HFFc6 (cell line): ENCODE results near the gene COA7. TPM values are rescaled to one million over a fixed set of nuclear protein-coding genes. Genes with fewer than 3 reads are reported as not detected.
"Not testable (repeated sequence)": the region's sequence is repeated elsewhere in the genome, so short reads cannot be mapped to it uniquely, and the experiment has no call there.

ENCODE experiments used
- DNase-seq: peaks from one replicate; pipeline ENCODE4 v3.0.0-alpha.2; 2018
- H3K27ac Mint-ChIP-seq: 2 replicates; pipeline ENCODE4 v1.8.0; 2020; ENCODE audit warnings: mild to moderate bottlenecking, mixed read lengths
- H3K27me3 Mint-ChIP-seq: 2 replicates; pipeline ENCODE4 v1.8.0; 2021; ENCODE audit warnings: mild to moderate bottlenecking, moderate library complexity, mixed read lengths; ENCODE audit not compliant: insufficient read depth
- H3K36me3 Mint-ChIP-seq: 2 replicates; pipeline ENCODE4 v1.8.0; 2021; ENCODE audit warnings: low read depth, mixed read lengths
- H3K4me1 Mint-ChIP-seq: 2 replicates; pipeline ENCODE4 v1.8.0; 2020; ENCODE audit warnings: low read depth, mixed read lengths
- H3K4me3 Mint-ChIP-seq: 2 replicates; pipeline ENCODE4 v1.8.0; 2020; ENCODE audit warnings: mild to moderate bottlenecking, moderate library complexity, mixed read lengths
- H3K9me3 Mint-ChIP-seq: 2 replicates; pipeline ENCODE4 v1.8.0; 2020; ENCODE audit warnings: mild to moderate bottlenecking, mixed read lengths
- total RNA-seq, 6 experiments: library from RNA; stranded (reverse); fragmentation: NEBNext Ultra II Directional; extraction: Animal tissue kit (Norgen Biotek cat#: 25700); gene quantifications; 2 replicates in 1 of 6; 3 replicates in 5 of 6; pipeline ENCODE4 v1.2.3, GENCODE V29; 2021
- TF ChIP-seq, protein P1 (sequence below): fragments of 200-600 bp; sonication (generic); IDR thresholded peaks from 2 replicates; pipeline ENCODE4 v1.5.0; 2021; ENCODE audit warnings: antibody characterized with exemption, mild to moderate bottlenecking

COA7 gene
- total RNA-seq, 6 experiments from 2014 or later = 17.8 to 25.8 (median 20.1) TPM

DNA sequence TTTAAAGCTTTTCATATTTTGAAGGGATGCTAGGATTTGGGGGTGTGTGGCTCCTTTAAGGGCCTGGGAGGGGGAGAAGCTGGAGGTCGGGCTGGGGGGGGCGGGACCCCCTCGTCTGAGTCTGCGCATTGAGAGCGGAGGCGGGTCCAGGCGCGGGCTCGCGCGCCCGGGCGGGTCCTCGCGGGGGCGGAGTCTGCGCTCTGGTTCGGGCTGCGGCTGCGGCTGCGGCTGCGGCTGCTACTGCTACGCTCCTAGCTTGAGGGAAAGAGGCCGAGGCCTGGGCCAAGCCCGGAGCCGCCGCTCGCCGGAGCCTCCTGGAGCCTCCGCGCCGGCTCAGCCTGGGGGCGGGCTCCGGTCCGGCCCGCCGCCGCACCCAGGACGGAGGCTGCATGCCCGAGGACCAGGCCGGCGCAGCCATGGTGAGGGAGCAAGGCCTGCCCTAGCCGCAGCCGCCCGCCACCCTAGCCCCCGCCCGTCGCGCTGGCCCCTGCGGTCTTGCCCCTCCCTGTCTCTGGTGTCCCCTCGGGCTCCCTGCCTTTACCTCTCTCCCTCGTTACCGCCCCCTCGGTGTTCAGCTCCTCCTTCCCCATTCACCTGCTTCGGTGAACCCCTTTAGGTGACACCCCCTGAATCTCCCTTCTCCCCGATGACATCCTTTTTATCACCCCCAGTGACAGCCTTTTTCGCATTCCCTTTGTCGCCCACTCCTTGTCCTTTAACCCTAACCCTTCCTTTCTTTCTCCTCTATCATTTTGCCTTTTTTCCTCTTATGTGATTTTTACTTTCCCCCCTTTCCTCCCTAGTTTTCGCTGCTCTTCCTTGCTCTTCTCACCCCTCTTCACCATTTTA is 28.3 kb upstream of the COA7 start, which contains the start of gene ZYG11B:
Gene ZYG11B, plus strand, starts transcription at position 189 of the 849 bp plus-strand sequence. Its CDS starts 201 bp downstream, at position 390.
- Mint-ChIP-seq H3K27ac (peak within 1 kb of the TSS; percentile 75), H3K27me3 (no peaks in the 10 kb centered on the region), H3K4me3 (peak within 1 kb of the TSS; percentile 98), H3K36me3 (no peaks in the 10 kb centered on the region; the same call in 1 of the 2 replicates), H3K4me1 (peaks cover 41% of the 10 kb centered on the region), H3K9me3 (no peaks in the 10 kb centered on the region)
- DNase-seq = peak; percentile 82
- TF ChIP-seq, protein P1, sequence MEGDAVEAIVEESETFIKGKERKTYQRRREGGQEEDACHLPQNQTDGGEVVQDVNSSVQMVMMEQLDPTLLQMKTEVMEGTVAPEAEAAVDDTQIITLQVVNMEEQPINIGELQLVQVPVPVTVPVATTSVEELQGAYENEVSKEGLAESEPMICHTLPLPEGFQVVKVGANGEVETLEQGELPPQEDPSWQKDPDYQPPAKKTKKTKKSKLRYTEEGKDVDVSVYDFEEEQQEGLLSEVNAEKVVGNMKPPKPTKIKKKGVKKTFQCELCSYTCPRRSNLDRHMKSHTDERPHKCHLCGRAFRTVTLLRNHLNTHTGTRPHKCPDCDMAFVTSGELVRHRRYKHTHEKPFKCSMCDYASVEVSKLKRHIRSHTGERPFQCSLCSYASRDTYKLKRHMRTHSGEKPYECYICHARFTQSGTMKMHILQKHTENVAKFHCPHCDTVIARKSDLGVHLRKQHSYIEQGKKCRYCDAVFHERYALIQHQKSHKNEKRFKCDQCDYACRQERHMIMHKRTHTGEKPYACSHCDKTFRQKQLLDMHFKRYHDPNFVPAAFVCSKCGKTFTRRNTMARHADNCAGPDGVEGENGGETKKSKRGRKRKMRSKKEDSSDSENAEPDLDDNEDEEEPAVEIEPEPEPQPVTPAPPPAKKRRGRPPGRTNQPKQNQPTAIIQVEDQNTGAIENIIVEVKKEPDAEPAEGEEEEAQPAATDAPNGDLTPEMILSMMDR = no peak

DNA sequence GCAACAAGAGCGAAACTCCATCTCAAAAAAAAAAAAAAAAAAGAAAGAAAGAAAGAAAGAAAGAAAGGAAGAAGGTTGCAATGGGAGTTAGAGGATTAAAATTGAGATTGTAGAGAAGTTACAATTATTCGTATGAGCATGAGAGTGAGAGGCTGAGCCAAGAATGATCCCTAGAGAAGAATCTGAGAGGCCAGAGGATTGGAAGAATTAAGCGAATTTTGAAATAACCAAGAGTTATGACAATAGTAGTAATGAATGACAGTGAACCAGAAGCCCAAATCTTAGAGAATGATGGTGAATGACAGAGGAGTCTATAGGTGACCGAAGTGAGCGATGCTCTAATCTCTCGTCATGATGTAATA is 27.7 kb upstream of the COA7 start:
- H3K27ac Mint-ChIP-seq = peak overlapping the region; percentile 0; the same call in 1 of the 2 replicates
- H3K27me3 Mint-ChIP-seq = no peaks in the 10 kb centered on the region
- no peaks in the 10 kb centered on the region; the same call in 1 of the 2 replicates for H3K36me3 Mint-ChIP-seq
- no peak for DNase-seq
- H3K4me1 Mint-ChIP-seq = peaks cover 41% of the 10 kb centered on the region
- TF ChIP-seq, protein P1 = no peak
- no peaks in the 10 kb centered on the region for H3K9me3 Mint-ChIP-seq
- H3K4me3 Mint-ChIP-seq = peak overlapping the region; percentile 73

DNA sequence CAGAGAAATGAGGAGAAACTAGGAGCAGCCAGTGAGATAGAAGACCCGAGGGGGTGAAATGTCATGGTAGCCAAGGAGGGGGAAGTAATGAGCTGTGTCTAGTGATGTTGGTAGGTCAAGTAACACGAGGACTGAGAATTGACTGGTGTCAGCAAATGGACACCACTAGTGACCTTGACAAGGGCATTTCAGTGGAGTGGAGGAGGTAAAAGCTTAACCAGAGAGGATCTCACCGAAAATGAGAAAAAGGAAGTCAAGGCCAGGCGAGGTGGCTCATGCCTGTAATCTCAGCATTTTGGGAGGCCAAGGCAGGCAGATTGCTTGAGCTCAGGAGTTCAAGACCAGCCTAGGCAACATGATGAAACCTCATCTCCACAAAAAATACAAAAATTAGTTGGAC is 25.1 kb upstream of the COA7 start:
- no peaks in the 10 kb centered on the region for H3K9me3 Mint-ChIP-seq
- TF ChIP-seq, protein P1 = no peak
- no peaks in the 10 kb centered on the region for H3K36me3 Mint-ChIP-seq
- peaks cover 26% of the 10 kb centered on the region for H3K4me1 Mint-ChIP-seq
- no peak for DNase-seq
- no peak overlapping the region for H3K4me3 Mint-ChIP-seq
- no peak overlapping the region for H3K27ac Mint-ChIP-seq
- peaks cover 2% of the 10 kb centered on the region; the same call in 1 of the 2 replicates for H3K27me3 Mint-ChIP-seq

DNA sequence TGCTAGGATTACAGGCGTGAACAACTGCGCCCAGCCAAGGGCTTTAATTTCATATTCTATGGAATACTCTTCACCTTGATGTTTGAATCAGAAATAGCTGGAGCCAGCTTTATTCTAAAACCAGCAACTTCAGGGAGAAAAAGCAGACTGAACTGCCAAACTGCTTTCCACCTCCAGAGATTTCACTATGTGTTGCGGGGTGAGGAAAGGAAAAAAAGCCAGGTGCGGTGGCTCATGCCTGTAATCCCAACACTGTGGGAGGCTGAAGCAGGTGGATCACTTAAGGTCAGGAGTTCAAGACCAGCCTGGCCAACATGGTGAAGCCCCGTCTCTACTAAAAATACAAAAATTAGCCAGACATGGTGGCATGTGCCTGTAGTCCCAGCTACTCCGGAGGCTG is 17.1 kb upstream of the COA7 start:
- H3K27me3 Mint-ChIP-seq, H3K4me1 Mint-ChIP-seq, H3K9me3 Mint-ChIP-seq, H3K36me3 Mint-ChIP-seq, H3K27ac Mint-ChIP-seq, H3K4me3 Mint-ChIP-seq, DNase-seq: not testable (repeated sequence)

DNA sequence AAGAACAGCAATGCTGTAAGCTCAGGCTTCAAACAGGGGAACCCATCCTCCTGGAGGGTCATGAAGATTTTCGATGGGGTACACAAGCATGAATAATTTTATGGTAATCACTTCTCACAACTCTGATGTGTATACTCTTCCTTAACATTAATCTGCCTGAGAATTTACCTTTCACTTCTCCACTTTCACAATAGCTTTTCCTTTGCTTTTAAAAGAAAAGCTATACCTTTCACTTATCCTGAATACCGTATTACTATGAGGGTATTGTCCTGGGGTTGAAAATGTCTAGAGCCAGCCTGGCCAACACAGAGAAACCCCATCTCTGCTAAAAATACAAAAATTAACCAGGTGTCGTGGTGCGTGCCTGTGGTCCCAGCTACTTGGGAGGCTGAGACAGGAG is 15.4 kb upstream of the COA7 start:
- Mint-ChIP-seq H3K4me1 (peaks cover 8% of the 10 kb centered on the region), H3K9me3 (no peaks in the 10 kb centered on the region), H3K27me3 (peaks cover 3% of the 10 kb centered on the region; the same call in 1 of the 2 replicates), H3K36me3 (no peaks in the 10 kb centered on the region), H3K4me3 (no peak overlapping the region), H3K27ac (no peak overlapping the region)
- TF ChIP-seq, protein P1 = no peak
- no peak for DNase-seq

DNA sequence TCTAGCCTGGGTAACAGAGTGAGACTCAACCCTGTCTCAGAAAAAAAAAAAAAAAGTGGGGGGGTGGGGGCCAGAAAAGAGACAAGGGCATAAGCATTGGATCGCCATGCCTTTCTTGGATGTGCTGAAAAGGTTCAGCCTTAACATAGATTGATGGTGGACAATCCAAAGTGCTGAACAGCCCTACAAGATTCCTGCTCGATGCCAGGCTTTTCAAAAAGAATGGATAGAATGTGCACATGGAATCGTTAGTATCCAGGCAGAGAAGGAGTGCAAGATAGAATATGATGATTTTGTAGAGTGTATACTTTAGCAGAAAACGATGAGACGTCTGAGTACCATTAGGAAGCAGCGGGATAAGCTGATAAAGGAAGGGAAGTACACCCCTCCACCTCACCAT is 10.9 kb upstream of the COA7 start:
- Mint-ChIP-seq H3K27ac (no peak overlapping the region), H3K27me3 (peaks cover 6% of the 10 kb centered on the region), H3K4me3 (no peak overlapping the region), H3K9me3 (peaks cover 13% of the 10 kb centered on the region), H3K36me3 (peaks cover 11% of the 10 kb centered on the region), H3K4me1 (peaks cover 26% of the 10 kb centered on the region)
- TF ChIP-seq, protein P1 = no peak
- DNase-seq = no peak
